ENCODE results near the gene PTGFRN. TPM values are rescaled to one million over a fixed set of nuclear protein-coding genes. Genes with fewer than 3 reads are reported as not detected.

PTGFRN gene
- total and polyA plus RNA-seq, 2 of the 8 experiments (the other 6 are each of a cell fraction or from before 2014, with no cell fraction given) = 13.0 to 32.6 TPM

GRCh38 chr1:116927049-116927798 is 17.5 kb downstream of the PTGFRN start (continued):
- TF ChIP-seq CHD7 (IDR thresholded peaks at IDR 0.05; ENCODE audit: insufficient replicate concordance, low read length) (no peak), ATF2 (IDR thresholded peaks at IDR 0.05; ENCODE audit: low read length) (no peak), ASH2L (IDR thresholded peaks at IDR 0.05; ENCODE audit: low read length) (no peak), ZNF274 (IDR thresholded peaks at IDR 0.05; ENCODE audit: borderline replicate concordance, extremely low read depth, low read length) (no peak), KDM1A (IDR thresholded peaks at IDR 0.05; ENCODE audit: borderline replicate concordance, low read length) (no peak), TCF12 (IDR thresholded peaks at IDR 0.05; ENCODE audit: low read depth, low read length) (no peak), SP1 (IDR thresholded peaks at IDR 0.05; ENCODE audit: low read depth, low read length) (no peak), ATF3 (IDR thresholded peaks at IDR 0.05; ENCODE audit: insufficient read depth, low read depth, low read length) (no peak), POLR2A (IDR thresholded peaks at IDR 0.05; ENCODE audit: control extremely low read depth in 1 of 2, low read depth in 2 of 2, low read length in 2 of 2) (no peak)

Data from H1 (cell line).